HG02885 (cell line): ENCODE results near the gene HEBP2.

ENCODE experiments used
- ATAC-seq: cut with Tn5 transposase; IDR thresholded peaks from one replicate; pipeline ENCODE4 v1.9.1; 2021; ENCODE audit warnings: mild to moderate bottlenecking; ENCODE audit not compliant: unreplicated experiment, poor library complexity

HEBP2 gene

DNA sequence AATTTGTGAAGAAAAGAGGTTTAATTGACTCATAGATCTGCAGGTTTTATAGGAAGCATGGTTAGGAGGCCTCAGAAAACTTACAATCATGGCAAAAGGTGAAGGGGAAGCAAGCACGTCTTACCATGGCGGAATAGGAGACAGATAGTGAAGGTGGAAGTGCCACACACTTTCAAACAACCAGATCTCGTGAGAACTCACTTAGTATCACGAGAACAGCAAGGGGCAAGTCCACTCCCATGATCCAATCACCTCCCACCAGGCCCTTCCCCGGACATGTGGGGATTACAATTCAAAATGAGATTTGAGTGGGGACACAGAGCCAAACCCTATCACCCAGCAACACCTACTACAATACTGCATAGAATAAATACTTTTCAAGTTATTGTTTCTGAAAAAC, 7.3 kb upstream of the HEBP2 start:
- ATAC-seq: no peak

GRCh38 chr6:138397128-138398122, 6.6 kb upstream of the HEBP2 start:
- ATAC-seq: no peak

DNA sequence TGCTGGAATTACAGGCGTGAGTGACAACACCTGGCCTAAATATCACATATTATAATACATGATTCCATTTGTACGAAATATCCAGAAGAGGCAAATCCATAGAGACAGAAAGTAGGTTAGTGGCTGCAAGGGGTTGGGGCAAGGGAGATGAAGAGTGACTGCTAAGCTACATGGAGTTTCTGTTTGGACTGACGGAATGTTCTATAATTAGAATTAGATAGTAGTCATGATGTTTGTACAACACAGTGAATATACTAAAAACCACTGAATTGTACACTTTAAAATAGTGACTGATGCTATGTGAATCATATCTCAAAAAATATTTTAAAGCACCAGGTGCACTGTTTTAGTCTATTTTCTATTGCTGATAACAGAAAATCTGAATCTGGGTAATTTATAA, 3.7 kb upstream of the HEBP2 start:
- ATAC-seq: no peak

DNA sequence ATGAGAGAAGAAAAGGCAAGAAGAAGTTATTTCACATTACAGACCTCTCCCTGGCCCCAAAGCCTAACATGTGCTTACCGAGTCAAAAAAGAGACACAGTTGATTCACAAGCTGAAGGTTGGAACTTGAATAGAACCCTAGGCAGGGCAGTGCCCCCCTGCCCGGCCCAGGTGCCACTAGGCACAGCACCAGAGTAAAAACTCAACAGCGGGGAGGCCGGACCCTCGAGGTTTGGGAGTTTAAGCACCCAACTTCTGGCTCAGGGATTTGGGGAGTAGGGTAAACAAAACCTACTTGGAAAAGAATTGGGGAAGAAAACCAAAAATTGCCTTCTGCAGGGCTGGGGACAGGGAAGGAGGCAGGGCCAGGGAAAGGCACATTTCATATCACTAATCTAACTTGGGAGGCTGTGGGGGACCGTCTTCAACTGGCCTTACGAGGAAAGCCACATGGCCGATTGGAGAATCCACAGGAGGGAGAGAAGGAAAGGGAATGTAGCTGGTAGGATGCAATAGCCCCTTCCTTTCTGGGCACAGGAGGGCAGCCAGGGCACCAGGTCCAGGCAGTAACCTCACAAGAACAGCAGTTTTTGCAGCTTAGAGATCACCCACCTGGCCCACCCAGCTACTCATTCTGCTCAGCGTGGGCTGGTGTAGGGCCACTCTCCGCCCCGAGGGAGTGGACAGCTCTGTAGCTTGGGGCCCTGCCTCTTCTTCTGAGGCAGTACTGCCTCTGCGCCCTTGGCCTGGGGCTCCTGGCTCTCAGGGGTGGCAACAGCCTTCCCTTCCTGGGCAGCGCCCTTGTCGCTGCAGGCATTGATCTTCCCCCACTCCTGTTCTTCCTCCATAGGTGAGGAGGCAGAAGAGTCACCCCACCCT, 1.8 kb upstream of the HEBP2 start:
- no peak for ATAC-seq

DNA sequence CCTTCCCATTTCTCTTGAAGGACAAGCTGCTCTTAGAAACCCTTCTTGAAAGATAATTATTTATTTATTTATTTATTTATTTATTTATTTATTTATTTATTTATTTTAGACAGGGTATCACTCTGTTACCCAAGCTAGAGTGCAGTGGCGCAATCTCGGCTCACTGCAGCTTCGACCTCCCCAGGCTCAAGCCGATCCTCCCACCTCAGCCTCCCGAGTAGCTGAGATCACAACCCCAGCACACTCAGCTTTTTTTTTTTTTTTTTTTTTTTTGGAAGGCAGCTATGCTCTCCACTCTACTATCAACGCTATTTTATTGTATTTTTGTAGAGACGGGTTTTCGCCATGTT, 1.2 kb upstream of the HEBP2 start:
- no peak for ATAC-seq

DNA sequence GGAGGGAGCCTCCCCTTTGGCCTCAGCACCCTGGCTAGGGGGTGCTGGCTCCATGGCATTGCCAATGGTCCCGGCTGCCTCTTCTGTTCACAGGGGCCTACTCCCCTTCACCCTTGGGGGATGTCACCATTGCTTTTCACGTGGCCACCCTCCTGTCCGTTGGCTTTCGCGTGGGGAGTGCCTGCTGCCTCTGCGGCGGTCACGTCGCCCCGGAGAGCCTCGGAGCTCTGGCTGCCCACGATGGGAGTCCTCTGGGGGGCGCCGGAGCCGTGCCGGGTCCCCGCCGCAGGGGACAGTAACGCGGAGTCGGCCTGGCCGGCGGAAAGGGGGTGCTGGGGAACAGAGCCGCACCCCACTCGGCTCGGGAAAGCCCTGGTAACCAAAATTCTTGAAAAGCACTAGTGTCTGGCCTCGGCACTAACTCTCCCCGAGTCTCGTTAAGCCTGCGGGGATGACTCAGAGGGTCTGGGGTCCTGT, 661 bp upstream of the HEBP2 start:
- peak; percentile 22 for ATAC-seq

DNA sequence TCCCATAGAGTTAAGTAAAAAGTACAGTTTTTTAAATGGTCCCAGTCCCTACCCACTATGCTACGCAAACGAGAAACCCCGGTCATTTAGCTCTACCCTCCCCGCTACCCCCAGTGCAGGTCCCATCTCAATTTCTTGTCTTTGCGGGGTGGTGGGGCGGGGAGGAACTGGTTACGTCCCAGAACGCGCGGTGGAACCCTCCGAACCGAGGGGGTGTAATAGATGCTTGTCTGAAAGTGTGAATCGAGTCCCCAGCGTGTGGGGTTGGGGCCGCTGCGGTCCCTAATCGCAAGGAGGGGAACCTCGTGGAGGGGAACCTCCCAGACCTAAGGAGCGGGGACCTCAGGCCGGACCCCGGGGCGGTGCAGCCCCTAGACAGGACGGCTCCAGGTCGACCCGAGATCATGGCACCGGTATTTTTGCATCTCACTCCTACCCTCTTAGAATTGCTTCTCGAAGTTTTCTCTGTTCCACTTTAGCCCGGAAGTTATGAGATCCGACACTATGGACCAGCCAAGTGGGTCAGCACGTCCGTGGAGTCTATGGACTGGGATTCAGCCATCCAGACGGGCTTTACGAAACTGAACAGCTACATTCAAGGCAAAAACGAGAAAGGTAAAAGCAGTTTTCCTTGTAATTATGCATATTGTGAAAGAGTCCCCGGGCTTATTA, 779 bp downstream of the HEBP2 start:
- no peak for ATAC-seq

GRCh38 chr6:138405816-138406413, 1.9 kb downstream of the HEBP2 start:
- ATAC-seq: no peak

DNA sequence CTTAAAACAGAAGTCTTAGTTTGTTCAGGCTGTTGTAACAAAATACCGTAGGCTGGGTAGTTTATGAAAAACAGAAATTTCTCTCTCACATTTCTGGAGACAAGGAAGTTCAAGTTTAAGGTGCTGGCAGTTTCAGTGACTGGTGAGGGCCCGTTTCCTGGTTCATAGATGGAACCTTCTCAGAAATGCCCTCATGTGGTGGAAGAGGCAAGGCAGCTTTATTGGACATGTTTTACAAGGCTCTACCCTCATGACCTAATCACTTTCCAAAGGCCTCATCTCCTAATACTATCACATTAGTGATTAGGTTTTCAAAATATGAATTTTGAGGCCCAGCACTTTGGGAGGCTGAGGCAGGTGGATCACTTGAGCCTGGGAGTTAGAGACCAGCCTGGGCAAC, 2.4 kb downstream of the HEBP2 start:
- no peak for ATAC-seq

GRCh38 chr6:138410048-138410735, 6.2 kb downstream of the HEBP2 start:
- no peak for ATAC-seq

DNA sequence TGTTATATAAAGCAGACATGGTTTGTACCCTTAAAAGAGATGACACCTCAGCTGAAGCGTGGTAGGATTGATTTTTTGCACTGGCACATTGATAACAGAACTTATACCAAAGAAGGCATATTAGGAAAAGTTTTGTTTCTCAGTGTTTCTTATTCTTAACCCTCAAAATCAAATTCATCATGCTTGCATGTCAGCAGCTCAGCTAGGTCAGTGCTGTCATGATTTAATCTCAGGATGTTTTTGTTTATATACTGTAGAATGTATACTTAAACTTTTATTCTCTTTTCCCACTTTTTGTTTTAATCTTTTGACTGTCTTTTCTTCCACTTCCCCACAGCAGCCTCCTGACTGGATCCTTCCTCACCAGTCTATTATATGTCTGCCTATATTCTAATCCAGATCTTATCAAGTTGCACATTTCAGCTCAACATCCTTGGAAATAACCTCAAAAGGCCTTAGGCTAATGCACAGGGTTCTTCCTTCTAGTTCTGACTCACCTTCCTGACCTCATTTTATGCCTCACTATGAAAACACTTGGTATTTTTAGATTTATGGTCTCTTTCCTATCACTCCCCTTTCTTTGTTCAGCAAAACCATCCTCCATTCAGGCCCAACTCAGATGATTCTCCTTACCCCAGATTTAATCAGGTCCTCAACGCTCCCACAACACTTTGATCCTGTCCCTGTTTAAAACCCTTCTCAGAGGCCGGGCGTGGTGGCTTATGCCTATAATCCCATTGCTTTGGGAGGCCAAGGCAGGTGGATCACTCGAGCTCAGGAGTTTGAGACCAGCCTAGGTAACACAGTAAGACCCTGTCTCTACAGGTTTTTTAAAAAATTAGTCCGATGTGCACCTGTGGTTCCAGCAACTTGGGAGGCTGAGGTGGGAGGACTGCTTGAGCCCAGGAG, 7.2 kb downstream of the HEBP2 start:
- ATAC-seq: peak; percentile 83

DNA sequence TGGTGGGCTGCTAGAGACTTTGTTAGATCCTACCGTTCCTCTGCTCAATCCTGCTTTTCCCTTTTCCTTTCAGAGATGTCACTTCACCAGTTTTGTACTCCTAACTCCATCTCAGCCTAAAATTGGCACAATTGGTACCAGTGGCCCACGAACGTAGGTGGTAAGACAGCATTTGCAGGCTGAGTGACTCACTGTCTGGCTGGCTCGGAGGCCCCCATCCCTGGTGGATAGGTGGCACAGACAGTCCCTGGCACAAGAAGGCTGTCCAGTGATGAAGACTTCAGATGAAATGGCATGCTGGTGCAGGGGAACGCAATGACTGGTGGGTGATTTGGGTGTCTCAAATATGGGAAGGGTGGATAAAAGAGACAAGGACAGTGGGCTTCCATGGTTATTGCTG, 11.1 kb downstream of the HEBP2 start:
- no peak for ATAC-seq

DNA sequence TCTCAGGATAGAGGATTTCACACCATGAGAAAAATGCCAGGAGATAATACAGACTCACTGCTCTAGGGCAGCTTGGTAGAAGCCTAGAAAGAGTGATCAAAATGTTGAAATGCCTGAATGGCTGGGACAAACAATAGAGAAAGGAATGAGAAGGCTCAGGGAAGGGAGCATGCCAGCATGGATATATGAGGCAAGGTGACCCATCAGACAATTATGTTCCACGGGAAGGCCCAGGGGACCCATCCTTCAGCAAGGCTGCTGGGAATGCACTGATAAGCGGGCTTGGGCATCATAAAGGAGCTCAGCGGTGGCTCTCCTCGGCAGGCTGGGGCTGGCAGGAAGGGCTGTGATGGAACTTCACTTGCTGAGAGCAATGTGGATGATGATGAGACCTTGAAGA, 12.2 kb downstream of the HEBP2 start:
- no peak for ATAC-seq

GRCh38 chr6:138417493-138418117, 13.6 kb downstream of the HEBP2 start:
- no peak for ATAC-seq

DNA sequence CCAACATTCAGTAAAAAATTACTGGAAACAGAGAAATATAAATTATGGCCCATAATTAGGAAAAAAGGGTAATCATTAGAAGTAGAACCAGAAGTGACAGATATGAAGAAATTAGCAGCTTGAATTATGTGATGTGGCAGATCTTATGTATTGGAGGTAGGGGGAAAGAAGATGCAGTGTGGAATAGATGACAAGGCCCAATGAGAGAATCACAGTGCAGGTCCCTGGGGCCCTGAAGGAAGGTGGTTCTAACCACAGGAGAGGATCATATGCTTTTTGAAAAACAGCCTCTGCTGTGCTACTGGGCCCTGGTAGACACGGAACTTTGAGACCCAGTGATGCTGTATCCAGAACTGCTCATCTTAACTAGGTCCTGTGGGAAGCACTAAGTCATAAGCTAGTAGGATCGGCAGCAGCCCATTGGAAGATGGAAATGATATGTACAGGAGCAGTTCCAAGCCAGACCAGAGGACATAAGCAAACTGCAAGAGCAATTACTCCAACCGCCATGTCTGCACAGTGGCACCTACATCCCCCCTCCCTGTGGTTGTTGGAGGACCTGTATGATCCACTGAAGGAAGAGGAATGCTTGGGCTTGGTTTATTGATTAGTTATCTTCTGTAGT, 14.2 kb downstream of the HEBP2 start:
- no peak for ATAC-seq

- no peak for ATAC-seq
Observed at GRCh38 chr6:138419766-138420165, 15.7 kb downstream of the HEBP2 start.

GRCh38 chr6:138420356-138420755, 16.3 kb downstream of the HEBP2 start:
- ATAC-seq: no peak

- ATAC-seq: no peak
Observed at GRCh38 chr6:138421089-138421488, 17.1 kb downstream of the HEBP2 start.
